ENCODE data around the gene RAB11FIP4. TPM values are rescaled to one million over a fixed set of nuclear protein-coding genes. Genes with fewer than 3 reads are reported as not detected.

Gene RAB11FIP4
- total RNA-seq, 1 donor from 2014 or later = 10.2 TPM

DNA sequence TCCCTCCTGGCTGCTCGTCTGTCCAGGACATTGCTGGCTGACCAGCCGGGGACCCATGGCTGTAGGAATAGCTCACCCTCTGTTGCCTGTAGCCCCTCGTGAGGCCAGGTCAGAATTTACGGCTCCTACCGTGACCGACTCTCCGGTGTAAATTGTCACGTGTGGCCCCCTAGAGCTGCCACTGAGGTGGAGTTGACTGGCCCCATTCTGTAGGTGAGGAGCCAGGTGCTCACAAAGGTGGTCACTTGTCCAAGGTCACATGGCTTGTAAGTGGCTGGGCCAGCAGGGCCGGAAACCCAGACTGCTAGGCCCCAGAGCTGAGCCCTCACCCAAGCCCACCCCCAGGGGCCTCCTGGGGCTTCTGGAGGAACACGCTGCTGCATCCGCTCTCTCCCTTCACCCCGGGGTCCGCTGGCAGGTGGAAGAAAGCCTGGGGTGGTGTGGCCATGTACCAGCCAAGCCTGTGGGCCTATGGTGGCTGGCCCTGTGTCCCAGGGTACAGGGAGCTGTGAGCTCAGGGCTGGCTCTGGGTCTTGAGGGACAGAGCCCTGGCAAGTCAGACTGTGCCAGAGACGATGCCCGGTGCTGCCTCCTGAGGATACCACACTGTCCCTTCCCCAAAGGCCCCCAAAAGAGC, 120.7 kb downstream of the RAB11FIP4 start:
- no peaks in the 10 kb centered on the region for H3K9me3 ChIP-seq (ENCODE audit: low read depth)
- no peak overlapping the region for H3K4me3 ChIP-seq
- no peaks in the 10 kb centered on the region for H3K36me3 ChIP-seq
- Mint-ChIP-seq H3K9me3 (no peaks in the 10 kb centered on the region), H3K4me3 (no peak overlapping the region), H3K4me1 (peaks cover 7% of the 10 kb centered on the region), H3K36me3 (no peaks in the 10 kb centered on the region), H3K27me3 (ENCODE audit: insufficient read depth, low read depth) (peaks cover 2% of the 10 kb centered on the region), H3K27ac (no peak overlapping the region)
- no peak overlapping the region for H3K4me2 ChIP-seq
- H3F3A ChIP-seq (ENCODE audit: low read depth) = no peaks in the 10 kb centered on the region
- no peaks in the 10 kb centered on the region for H3K27me3 ChIP-seq
- H3K4me1 ChIP-seq = no peaks in the 10 kb centered on the region
- no peak for DNase-seq (ENCODE audit: low spot score)
- TF ChIP-seq EZH2phosphoT487 (IDR thresholded peaks at IDR 0.05) (no peak), EZH2 (IDR thresholded peaks at IDR 0.05) (no peak)
- TF ChIP-seq, protein P1, sequence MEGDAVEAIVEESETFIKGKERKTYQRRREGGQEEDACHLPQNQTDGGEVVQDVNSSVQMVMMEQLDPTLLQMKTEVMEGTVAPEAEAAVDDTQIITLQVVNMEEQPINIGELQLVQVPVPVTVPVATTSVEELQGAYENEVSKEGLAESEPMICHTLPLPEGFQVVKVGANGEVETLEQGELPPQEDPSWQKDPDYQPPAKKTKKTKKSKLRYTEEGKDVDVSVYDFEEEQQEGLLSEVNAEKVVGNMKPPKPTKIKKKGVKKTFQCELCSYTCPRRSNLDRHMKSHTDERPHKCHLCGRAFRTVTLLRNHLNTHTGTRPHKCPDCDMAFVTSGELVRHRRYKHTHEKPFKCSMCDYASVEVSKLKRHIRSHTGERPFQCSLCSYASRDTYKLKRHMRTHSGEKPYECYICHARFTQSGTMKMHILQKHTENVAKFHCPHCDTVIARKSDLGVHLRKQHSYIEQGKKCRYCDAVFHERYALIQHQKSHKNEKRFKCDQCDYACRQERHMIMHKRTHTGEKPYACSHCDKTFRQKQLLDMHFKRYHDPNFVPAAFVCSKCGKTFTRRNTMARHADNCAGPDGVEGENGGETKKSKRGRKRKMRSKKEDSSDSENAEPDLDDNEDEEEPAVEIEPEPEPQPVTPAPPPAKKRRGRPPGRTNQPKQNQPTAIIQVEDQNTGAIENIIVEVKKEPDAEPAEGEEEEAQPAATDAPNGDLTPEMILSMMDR (IDR thresholded peaks at IDR 0.05) = no peak
- H3K79me2 ChIP-seq (ENCODE audit: low read depth) = no peaks in the 10 kb centered on the region
- H4K20me1 ChIP-seq (ENCODE audit: low read depth) = no peaks in the 10 kb centered on the region
- no peak overlapping the region for H2AFZ ChIP-seq (replicated peaks)
- no peak overlapping the region for H3K27ac ChIP-seq
- no peak overlapping the region for H3K9ac ChIP-seq

DNA sequence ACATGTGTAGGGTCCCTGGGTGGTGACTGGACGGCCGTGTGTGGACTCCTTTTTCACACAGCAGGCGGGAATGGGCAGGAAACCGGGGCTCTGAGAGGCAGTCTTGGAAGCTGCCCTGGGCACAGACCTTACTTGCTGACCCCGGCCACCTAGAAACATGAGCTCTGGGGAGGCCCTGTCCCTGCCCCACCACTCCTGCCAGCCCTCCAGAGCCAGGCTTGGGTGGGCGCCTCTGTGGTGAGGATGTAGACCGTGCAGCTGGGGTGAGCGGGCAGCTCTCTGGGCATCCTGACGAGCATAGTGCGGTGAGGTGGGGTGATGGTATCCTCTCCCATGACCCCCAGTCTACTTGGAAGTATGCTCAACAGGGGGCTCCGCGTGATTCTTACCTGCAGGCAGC, 121.3 kb downstream of the RAB11FIP4 start:
- H3K36me3 ChIP-seq = no peaks in the 10 kb centered on the region
- Mint-ChIP-seq H3K4me3 (no peak overlapping the region), H3K27ac (no peak overlapping the region), H3K4me1 (peaks cover 7% of the 10 kb centered on the region), H3K27me3 (ENCODE audit: insufficient read depth, low read depth) (peaks cover 2% of the 10 kb centered on the region), H3K36me3 (no peaks in the 10 kb centered on the region), H3K9me3 (no peaks in the 10 kb centered on the region)
- no peak overlapping the region for H3K4me2 ChIP-seq
- no peaks in the 10 kb centered on the region for H3K4me1 ChIP-seq
- no peak overlapping the region for H3K27ac ChIP-seq
- H2AFZ ChIP-seq (replicated peaks) = no peak overlapping the region
- no peaks in the 10 kb centered on the region for H3K27me3 ChIP-seq
- TF ChIP-seq, protein P1 (IDR thresholded peaks at IDR 0.05) = no peak
- TF ChIP-seq EZH2 (IDR thresholded peaks at IDR 0.05) (no peak), EZH2phosphoT487 (IDR thresholded peaks at IDR 0.05) (no peak)
- H4K20me1 ChIP-seq (ENCODE audit: low read depth) = no peaks in the 10 kb centered on the region
- no peaks in the 10 kb centered on the region for H3F3A ChIP-seq (ENCODE audit: low read depth)
- H3K79me2 ChIP-seq (ENCODE audit: low read depth) = no peaks in the 10 kb centered on the region
- DNase-seq (ENCODE audit: low spot score) = no peak
- no peak overlapping the region for H3K9ac ChIP-seq
- H3K9me3 ChIP-seq (ENCODE audit: low read depth) = no peaks in the 10 kb centered on the region
- no peak overlapping the region for H3K4me3 ChIP-seq

DNA sequence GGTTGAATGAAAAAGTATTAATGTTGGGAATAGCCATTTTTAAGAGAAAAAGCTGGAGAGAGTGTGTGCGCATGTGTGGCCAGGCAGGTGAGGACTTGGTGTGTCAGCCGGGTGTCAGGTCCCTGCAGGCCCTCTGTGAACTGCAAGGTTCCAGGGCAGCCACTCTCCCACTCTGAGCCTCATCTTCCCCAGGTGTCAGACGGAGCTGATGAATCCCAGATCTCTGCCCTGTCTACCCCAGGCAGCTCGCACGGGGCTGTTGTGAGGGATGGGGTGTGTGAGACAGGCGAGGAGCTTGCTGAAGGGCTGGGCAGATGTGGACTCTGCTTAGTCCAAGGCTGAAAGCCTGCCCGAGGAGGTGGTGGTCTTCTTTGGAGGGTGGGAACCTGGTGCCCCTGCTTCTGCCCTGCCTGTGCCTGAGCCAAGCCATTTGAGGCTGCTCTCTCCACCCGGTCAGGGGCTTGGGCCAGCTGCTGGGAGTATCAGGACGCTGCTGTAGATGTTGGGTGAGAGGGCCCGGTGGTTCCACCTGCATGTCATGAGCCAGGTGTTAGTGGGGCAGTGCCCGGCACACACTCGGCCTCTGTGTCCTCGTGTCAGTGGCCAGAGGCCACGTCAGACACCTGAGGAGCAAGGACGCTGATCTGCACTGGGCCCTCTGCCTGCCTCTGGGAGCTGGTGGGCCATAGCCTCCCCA, 122.4 kb downstream of the RAB11FIP4 start:
- Mint-ChIP-seq H3K36me3 (no peaks in the 10 kb centered on the region), H3K27me3 (ENCODE audit: insufficient read depth, low read depth) (peaks cover 2% of the 10 kb centered on the region), H3K9me3 (no peaks in the 10 kb centered on the region), H3K27ac (no peak overlapping the region), H3K4me1 (peaks cover 3% of the 10 kb centered on the region), H3K4me3 (no peak overlapping the region)
- Histone ChIP-seq H3K4me3 (no peak overlapping the region), H3F3A (ENCODE audit: low read depth) (no peaks in the 10 kb centered on the region), H3K27me3 (no peaks in the 10 kb centered on the region), H3K4me1 (no peaks in the 10 kb centered on the region), H3K4me2 (no peak overlapping the region), H4K20me1 (ENCODE audit: low read depth) (no peaks in the 10 kb centered on the region), H3K9ac (no peak overlapping the region), H3K27ac (no peak overlapping the region), H2AFZ (replicated peaks) (no peak overlapping the region), H3K9me3 (ENCODE audit: low read depth) (no peaks in the 10 kb centered on the region), H3K36me3 (no peaks in the 10 kb centered on the region), H3K79me2 (ENCODE audit: low read depth) (no peaks in the 10 kb centered on the region)
- DNase-seq (ENCODE audit: low spot score) = no peak
- TF ChIP-seq EZH2 (IDR thresholded peaks at IDR 0.05) (no peak), EZH2phosphoT487 (IDR thresholded peaks at IDR 0.05) (no peak)
- TF ChIP-seq, protein P1 (IDR thresholded peaks at IDR 0.05) = no peak

All from neural progenitor cell (in vitro differentiated cells).